ENCODE measurements around the gene SRRM3.
"Not testable (repeated sequence)": the region's sequence is repeated elsewhere in the genome, so short reads cannot be mapped to it uniquely, and the experiment has no call there.

Gene SRRM3, protein sequence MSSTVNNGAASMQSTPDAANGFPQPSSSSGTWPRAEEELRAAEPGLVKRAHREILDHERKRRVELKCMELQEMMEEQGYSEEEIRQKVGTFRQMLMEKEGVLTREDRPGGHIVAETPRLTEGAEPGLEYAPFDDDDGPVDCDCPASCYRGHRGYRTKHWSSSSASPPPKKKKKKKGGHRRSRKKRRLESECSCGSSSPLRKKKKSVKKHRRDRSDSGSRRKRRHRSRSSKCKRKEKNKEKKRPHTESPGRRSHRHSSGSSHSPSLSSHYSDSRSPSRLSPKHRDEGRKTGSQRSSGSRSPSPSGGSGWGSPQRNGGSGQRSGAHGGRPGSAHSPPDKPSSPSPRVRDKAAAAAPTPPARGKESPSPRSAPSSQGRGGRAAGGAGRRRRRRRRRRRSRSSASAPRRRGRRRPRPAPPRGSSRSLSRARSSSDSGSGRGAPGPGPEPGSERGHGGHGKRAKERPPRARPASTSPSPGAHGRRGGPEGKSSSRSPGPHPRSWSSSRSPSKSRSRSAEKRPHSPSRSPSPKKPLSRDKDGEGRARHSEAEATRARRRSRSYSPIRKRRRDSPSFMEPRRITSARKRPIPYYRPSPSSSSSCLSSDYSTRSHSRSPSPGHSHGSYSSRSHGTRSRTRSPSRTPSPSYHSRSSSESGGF

DNA sequence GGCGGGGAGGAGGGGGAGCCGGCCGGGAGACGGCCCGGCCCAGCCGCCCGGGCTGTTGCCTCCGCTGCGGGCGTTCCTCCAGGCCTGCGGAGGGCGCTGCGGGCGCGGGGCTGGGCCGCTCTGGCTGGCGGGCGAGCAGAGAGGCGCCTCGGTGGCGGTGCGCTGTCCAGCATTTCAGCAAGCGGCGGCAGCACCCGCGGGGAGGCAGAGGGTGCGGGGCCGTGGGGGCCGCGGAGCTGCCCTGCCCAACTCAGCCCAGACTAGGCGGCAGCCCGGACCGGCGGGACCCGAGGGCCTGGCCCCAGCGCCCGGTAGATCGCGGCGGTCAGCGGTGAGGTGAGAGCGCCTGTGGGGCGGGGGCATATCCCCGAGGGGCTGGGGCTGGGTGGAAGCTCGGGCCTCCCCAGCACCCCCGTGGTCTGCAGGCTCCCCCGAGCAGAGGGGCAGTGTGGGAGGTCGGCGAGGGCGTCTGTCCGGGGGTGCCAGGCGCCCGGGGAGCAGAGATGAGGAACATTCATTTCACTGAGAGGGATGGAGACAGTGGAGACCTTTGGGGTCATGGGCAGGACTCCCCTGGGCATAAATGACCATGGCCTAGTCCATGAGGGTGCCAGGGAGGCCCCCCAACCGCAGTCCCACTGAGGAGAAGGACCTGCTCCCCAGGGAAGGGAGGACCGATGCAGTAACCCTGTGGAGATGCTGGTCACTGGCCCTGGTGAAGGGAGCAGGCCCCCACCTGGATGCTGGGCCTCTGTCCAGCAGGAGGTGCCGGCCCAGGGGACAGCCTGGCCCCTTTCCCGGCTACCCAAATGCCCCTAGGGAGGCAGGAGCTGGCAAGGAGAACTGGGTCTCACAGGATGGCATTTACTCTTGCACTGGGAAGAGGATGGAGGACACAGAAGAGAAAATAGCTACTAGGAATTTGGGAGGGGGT is at the start of gene SRRM3:
SRRM3 (plus strand) TSS at position 165 of the 934 bp plus-strand sequence. CDS start 33,171 bp downstream, outside the sequence.
- H3K79me2 ChIP-seq (ENCODE audit: control insufficient read depth, insufficient read depth, low read length, unreplicated experiment): no peaks in the 10 kb centered on the region
- no peak within 1 kb of the TSS for H3K4me3 ChIP-seq (ENCODE audit: low read depth, low read length)
- H3K4me1 ChIP-seq (ENCODE audit: control insufficient read depth, insufficient read depth, low read length, unreplicated experiment): no peaks in the 10 kb centered on the region
- H2AFZ ChIP-seq (ENCODE audit: low read length, unreplicated experiment): no peak within 1 kb of the TSS
- no peak within 1 kb of the TSS for H3K27ac ChIP-seq (ENCODE audit: low read depth, low read length)
- H3K36me3 ChIP-seq (ENCODE audit: insufficient read depth, low read length): no peaks in the 10 kb centered on the region
- H3K27me3 ChIP-seq (ENCODE audit: insufficient read depth, low read length): peaks cover 41% of the 10 kb centered on the region

DNA sequence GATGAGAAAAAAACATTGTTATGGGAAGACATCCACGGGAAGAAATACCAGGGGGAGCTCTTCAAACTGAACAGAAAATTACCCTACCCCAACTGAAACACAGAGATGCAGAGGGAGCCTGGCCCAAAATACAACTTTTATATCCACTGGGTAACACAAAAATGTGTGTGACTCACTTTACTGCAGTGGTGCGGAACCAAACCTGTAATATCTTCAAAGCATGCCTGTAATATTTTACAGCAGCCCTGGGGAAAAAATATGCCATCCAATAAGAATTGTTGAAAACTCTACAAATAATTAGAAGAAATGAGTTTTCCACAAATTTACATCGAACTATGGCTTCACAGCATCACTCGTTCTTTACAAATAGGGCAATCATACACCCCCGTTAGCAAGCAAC is 49.8 kb upstream of the SRRM3 start:
- Histone ChIP-seq H3K79me2 (ENCODE audit: control insufficient read depth, insufficient read depth, low read length, unreplicated experiment) (no peaks in the 10 kb centered on the region), H3K27me3 (ENCODE audit: insufficient read depth, low read length) (no peaks in the 10 kb centered on the region), H3K4me1 (ENCODE audit: control insufficient read depth, insufficient read depth, low read length, unreplicated experiment) (no peaks in the 10 kb centered on the region), H2AFZ (ENCODE audit: low read length, unreplicated experiment) (no peak overlapping the region), H3K4me3 (ENCODE audit: low read depth, low read length) (no peak overlapping the region), H3K36me3 (ENCODE audit: insufficient read depth, low read length) (no peaks in the 10 kb centered on the region), H3K27ac (ENCODE audit: low read depth, low read length) (no peak overlapping the region)

DNA sequence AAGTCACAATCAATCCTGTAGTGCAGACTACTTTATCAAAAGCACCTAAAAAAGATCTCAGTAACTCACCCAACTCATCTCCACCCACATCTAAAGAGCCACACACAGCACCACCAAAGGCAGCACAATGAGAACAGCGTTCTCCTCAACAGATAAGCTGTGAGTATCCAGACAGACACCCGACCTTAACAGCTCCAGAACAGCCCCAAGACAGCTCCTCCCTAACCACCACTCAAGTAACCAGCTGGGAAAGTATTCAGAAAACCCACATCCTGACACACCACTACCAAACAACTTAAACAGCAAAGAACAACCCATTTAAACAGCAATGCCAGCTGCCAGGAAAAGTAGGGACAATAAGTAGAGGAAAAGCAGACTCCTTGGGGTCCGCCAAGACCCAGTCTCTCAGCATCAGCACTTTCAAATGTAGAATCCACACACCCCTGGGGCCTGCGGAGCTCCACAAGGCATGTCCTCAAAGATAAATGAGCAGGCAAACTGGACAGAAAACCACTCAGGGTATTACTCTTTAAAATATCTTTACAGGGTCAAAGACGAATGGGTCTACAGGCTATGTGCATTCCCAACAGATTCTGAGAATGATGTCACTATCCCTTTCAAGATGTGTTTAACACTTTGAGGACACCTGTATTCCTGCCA is 48.0 kb upstream of the SRRM3 start:
- H3K36me3 ChIP-seq (ENCODE audit: insufficient read depth, low read length); H3K4me3 ChIP-seq (ENCODE audit: low read depth, low read length); H2AFZ ChIP-seq (ENCODE audit: low read length, unreplicated experiment); H3K79me2 ChIP-seq (ENCODE audit: control insufficient read depth, insufficient read depth, low read length, unreplicated experiment); H3K27me3 ChIP-seq (ENCODE audit: insufficient read depth, low read length); H3K27ac ChIP-seq (ENCODE audit: low read depth, low read length); H3K4me1 ChIP-seq (ENCODE audit: control insufficient read depth, insufficient read depth, low read length, unreplicated experiment): not testable (repeated sequence)

DNA sequence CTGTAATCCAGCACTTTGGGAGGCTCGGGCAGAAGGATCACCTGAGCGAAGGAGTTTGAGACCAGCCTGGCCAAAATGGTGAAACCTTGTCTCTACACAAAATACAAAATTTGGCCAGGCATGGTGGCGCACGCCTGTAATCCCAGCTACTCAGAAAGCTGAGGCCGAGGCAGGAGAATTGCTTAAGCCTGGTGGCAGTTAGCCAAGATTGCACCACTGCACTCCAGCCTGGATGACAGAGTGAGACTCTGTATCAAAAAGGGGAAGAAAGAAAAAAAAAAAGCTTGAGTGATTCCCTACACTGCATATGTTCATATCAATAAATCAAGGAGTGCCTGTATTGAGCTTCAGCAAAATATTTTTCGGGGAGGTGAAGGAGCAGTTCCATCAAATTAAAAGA is 45.8 kb upstream of the SRRM3 start:
- Histone ChIP-seq H3K27ac (ENCODE audit: low read depth, low read length) (no peak overlapping the region), H3K36me3 (ENCODE audit: insufficient read depth, low read length) (no peaks in the 10 kb centered on the region), H2AFZ (ENCODE audit: low read length, unreplicated experiment) (no peak overlapping the region), H3K4me3 (ENCODE audit: low read depth, low read length) (no peak overlapping the region), H3K4me1 (ENCODE audit: control insufficient read depth, insufficient read depth, low read length, unreplicated experiment) (no peaks in the 10 kb centered on the region), H3K27me3 (ENCODE audit: insufficient read depth, low read length) (no peaks in the 10 kb centered on the region), H3K79me2 (ENCODE audit: control insufficient read depth, insufficient read depth, low read length, unreplicated experiment) (no peaks in the 10 kb centered on the region)

DNA sequence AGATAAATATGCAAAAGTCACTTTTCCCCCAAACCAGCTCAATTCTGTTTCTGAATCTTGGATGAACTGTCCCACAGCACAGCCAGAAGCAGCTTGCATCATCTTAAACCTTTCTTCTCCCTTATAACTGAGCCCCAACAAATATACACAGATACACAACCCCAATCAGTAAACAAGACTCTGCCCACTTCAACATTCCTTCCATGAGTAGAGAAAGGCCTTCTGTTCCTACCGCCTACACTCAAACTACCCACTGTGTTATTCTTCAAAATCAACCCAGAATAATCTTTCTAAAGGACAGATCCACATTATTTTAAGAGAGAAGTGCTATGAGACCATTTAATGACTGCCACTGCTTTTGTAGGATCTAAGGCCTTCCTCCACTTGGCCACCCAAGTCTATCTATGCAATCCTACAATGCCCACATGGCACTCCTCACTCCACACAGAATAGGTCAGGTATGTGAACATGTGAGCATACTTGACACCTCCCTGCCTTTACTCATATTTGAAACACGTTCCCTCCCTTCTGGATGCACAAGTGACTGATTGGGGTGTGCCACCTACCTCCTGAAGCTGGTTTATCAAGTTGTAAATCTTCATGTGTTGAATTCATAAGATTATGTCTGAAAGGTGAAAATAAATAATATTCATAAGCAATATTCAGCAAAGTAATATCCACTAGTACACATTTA is 44.6 kb upstream of the SRRM3 start:
- not testable (repeated sequence) for H2AFZ ChIP-seq (ENCODE audit: low read length, unreplicated experiment); H3K4me3 ChIP-seq (ENCODE audit: low read depth, low read length); H3K27me3 ChIP-seq (ENCODE audit: insufficient read depth, low read length); H3K36me3 ChIP-seq (ENCODE audit: insufficient read depth, low read length); H3K79me2 ChIP-seq (ENCODE audit: control insufficient read depth, insufficient read depth, low read length, unreplicated experiment); H3K27ac ChIP-seq (ENCODE audit: low read depth, low read length); H3K4me1 ChIP-seq (ENCODE audit: control insufficient read depth, insufficient read depth, low read length, unreplicated experiment)

DNA sequence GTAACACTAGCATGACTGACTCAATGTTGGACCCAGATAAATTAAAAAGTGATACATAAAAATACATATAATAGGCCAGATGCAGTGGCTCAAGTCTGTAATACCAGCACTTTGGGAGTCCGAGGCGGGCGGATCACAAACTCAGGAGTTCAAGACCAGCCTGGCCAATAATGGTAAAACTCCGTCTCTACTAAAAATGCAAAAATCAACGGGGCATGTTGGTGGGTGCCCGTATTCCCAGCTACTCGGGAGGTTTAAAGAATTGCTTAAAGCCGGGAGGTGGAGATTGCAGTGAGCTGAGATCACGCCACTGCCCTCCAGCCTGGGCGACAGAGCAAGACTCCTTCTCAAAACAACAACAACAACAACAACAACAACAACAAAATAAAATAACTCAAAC is 43.3 kb upstream of the SRRM3 start:
- H3K27me3 ChIP-seq (ENCODE audit: insufficient read depth, low read length); H3K27ac ChIP-seq (ENCODE audit: low read depth, low read length); H3K36me3 ChIP-seq (ENCODE audit: insufficient read depth, low read length); H2AFZ ChIP-seq (ENCODE audit: low read length, unreplicated experiment); H3K79me2 ChIP-seq (ENCODE audit: control insufficient read depth, insufficient read depth, low read length, unreplicated experiment); H3K4me3 ChIP-seq (ENCODE audit: low read depth, low read length); H3K4me1 ChIP-seq (ENCODE audit: control insufficient read depth, insufficient read depth, low read length, unreplicated experiment): not testable (repeated sequence)

DNA sequence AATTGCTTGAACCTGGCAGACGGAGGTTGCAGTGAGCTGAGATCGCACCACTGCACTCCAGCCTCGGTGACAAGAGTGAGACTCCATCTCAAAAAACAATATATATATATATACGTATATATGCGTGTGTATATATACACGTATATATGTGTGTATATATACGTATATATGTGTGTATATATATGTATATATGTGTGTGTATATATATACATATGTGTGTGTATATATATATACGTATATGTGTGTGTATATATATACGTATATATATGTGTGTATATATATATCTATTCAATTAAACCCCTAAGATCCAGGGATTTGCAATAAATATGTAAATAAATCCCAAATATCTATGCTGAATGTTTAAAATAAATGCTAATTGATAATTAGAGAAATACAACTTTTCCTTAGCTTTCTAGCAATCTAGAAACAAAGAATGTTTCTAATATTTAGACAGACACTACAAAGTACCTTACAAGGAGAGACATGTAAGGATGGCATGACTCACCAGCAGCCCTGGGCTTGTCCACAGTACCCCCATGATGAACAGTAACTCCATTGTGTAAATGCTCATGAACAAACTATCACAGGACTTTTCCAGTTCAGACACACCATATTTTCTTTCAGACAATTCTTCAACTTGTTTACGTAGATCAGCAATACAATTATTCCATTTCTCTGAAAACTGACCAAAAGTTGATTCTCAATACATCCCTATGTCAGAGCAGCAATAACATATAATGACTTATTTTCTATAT is 39.1 kb upstream of the SRRM3 start:
- not testable (repeated sequence) for H2AFZ ChIP-seq (ENCODE audit: low read length, unreplicated experiment); H3K4me3 ChIP-seq (ENCODE audit: low read depth, low read length); H3K79me2 ChIP-seq (ENCODE audit: control insufficient read depth, insufficient read depth, low read length, unreplicated experiment); H3K27ac ChIP-seq (ENCODE audit: low read depth, low read length); H3K4me1 ChIP-seq (ENCODE audit: control insufficient read depth, insufficient read depth, low read length, unreplicated experiment); H3K36me3 ChIP-seq (ENCODE audit: insufficient read depth, low read length); H3K27me3 ChIP-seq (ENCODE audit: insufficient read depth, low read length)

DNA sequence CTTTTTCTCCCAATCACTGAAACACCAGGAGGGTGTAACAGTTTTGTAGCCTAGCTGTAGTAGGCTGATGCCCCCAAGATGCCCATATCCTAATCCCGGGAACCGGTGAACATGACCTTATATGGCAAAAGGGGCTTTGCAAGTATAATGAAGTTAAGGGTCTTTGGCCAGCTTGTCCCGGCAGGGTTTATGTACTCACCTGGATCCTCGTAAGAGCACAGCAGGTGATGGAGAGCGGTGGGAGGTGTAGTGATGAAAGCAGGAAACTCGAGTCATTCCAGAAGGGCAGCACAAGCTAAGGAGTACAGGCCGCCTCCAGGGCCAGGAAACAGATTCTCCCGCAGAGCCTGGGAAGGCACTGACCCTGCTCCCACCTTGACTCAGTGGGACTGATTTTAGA is 37.9 kb upstream of the SRRM3 start:
- H3K27me3 ChIP-seq (ENCODE audit: insufficient read depth, low read length); H3K79me2 ChIP-seq (ENCODE audit: control insufficient read depth, insufficient read depth, low read length, unreplicated experiment); H3K27ac ChIP-seq (ENCODE audit: low read depth, low read length); H3K4me3 ChIP-seq (ENCODE audit: low read depth, low read length); H2AFZ ChIP-seq (ENCODE audit: low read length, unreplicated experiment); H3K4me1 ChIP-seq (ENCODE audit: control insufficient read depth, insufficient read depth, low read length, unreplicated experiment); H3K36me3 ChIP-seq (ENCODE audit: insufficient read depth, low read length): not testable (repeated sequence)

DNA sequence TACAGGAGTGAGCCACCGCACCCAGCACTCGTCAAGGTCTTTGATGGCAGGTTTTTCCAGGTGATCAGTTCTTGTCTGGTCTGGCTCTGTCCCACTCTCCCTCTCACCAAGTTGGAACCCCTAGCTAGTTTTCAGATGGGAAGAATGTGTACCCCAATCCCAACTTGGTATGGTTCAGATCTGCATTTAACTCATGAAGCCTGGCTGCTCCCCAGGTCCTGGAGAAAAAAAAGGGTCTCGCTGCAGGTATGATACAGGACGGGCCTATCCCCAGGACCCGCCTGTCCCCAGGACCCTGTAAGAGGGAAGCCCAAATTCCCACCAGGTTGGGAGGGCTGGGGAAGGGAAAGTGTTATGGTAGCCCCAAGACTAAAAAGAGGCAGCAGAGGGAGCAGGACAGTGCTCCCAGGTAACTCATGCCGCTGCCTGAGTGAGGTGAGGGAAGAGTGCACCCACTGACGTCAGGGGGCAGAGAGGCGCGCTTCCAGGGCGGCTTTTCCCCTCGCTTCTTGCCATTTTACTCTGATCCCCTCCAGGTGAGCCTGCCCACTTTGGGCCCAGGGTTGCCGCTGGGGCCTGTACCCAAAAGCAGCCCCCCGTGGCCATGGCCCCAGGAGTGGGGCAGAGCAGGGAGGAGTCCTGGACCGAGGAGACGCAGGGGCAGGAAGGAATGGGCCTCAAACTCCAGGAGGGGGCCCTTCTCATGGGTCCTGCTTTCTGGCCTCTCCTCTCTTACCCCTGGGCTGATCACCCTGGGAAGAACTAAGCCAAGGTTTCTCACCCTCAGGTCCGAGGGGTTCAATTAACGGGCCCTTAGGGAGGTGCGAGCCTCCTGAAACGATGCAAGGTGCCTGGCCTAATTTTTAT is 36.4 kb upstream of the SRRM3 start:
- no peak overlapping the region for H2AFZ ChIP-seq (ENCODE audit: low read length, unreplicated experiment)
- no peaks in the 10 kb centered on the region for H3K27me3 ChIP-seq (ENCODE audit: insufficient read depth, low read length)
- no peaks in the 10 kb centered on the region for H3K36me3 ChIP-seq (ENCODE audit: insufficient read depth, low read length)
- no peak overlapping the region for H3K27ac ChIP-seq (ENCODE audit: low read depth, low read length)
- H3K79me2 ChIP-seq (ENCODE audit: control insufficient read depth, insufficient read depth, low read length, unreplicated experiment): no peaks in the 10 kb centered on the region
- H3K4me1 ChIP-seq (ENCODE audit: control insufficient read depth, insufficient read depth, low read length, unreplicated experiment): no peaks in the 10 kb centered on the region
- no peak overlapping the region for H3K4me3 ChIP-seq (ENCODE audit: low read depth, low read length)
